Thymus (tissue), 11 donors: ENCODE results near the gene RBFOX2. TPM values are rescaled to one million over a fixed set of nuclear protein-coding genes. Genes with fewer than 3 reads are reported as not detected.

Source experiments
- DNase-seq, 9 donors: peaks; one replicate each; pipeline ENCODE4 v3.0.0-alpha.2; 2013; ENCODE audit warnings: low spot score in 9 of 9, low read depth in 6 of 9, missing footprints in 1 of 9
- H3K27ac ChIP-seq, 2 donors: one replicate each; pipeline ENCODE4 v1.5.1; 2013; ENCODE audit warnings: control low read depth in 1 of 2, low read depth in 1 of 2, low read length in 1 of 2, mild to moderate bottlenecking in 1 of 2, moderate library complexity in 1 of 2
- H3K27me3 ChIP-seq, 2 donors: one replicate each; pipeline ENCODE4 v1.5.1; 2013; ENCODE audit warnings: low read length in 1 of 2; ENCODE audit not compliant: control insufficient read depth in 2 of 2, insufficient read depth in 1 of 2
- H3K36me3 ChIP-seq, 2 donors: one replicate each; pipeline ENCODE4 v1.5.1; 2013; ENCODE audit warnings: low read length in 1 of 2, mild to moderate bottlenecking in 1 of 2, moderate library complexity in 1 of 2; ENCODE audit not compliant: control insufficient read depth in 2 of 2, insufficient read depth in 2 of 2
- H3K4me1 ChIP-seq, 2 donors: one replicate each; pipeline ENCODE4 v1.5.1; 2013; ENCODE audit warnings: low read length in 2 of 2; ENCODE audit not compliant: control insufficient read depth in 2 of 2, insufficient read depth in 2 of 2
- H3K4me3 ChIP-seq, 2 donors: one replicate each; pipeline ENCODE4 v1.5.1; 2013; ENCODE audit warnings: low read length in 2 of 2, control low read depth in 1 of 2, mild to moderate bottlenecking in 1 of 2
- H3K9me3 ChIP-seq, 2 donors: one replicate each; pipeline ENCODE4 v1.5.1; 2013; ENCODE audit warnings: low read length in 1 of 2, mild to moderate bottlenecking in 1 of 2; ENCODE audit not compliant: control insufficient read depth in 2 of 2, insufficient read depth in 1 of 2
- WGBS: extraction: QIAGEN DNeasy Blood & Tissue Kit; methylation state at CpG from one replicate; pipeline ENCODE4 v1.1.7; 2013; 5-methylcytosine and 5-hydroxymethylcytosine counted together
- polyA plus RNA-seq: library from polyadenylated mRNA; stranded (reverse); fragments of 200-250 nt; gene quantifications from one replicate; pipeline ENCODE4 v1.2.3, GENCODE V29; 2013
- total RNA-seq: library from RNA; stranded (reverse); fragments of 120-200 nt; gene quantifications from one replicate; pipeline ENCODE4 v1.2.4, GENCODE V29; 2013
- donor health status: healthy.

The RBFOX2 gene
- total and polyA plus RNA-seq, 2 donors: 10.2 to 14.9 TPM

DNA sequence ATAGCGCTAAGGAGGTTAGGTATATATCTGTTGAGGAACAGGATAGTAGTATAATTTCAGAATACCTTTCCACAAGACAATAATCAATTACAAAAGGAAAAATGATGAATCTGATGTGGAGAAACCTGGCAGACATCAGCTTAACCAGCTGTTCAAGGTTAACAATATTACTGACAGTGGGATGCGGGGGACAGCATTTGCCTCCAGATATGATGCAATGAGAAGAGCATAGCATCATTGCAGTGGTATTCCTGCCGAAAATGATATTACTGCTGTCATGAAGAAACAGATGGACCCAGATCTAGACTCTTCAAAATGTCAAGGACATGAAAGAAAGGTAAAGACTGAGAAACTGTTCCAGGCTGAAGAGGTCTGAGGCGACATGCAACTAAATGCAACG is 49.7 kb downstream of the RBFOX2 start:
- no peak overlapping the region for H3K27ac ChIP-seq
- no peaks in the 10 kb centered on the region for H3K36me3 ChIP-seq
- H3K9me3 ChIP-seq: no peaks in the 10 kb centered on the region
- H3K4me3 ChIP-seq: no peak overlapping the region
- H3K27me3 ChIP-seq: no peaks in the 10 kb centered on the region
- no peaks in the 10 kb centered on the region for H3K4me1 ChIP-seq
- 97% methylated on average over 5 of the region's 5 CpGs for WGBS
- no peak for DNase-seq

DNA sequence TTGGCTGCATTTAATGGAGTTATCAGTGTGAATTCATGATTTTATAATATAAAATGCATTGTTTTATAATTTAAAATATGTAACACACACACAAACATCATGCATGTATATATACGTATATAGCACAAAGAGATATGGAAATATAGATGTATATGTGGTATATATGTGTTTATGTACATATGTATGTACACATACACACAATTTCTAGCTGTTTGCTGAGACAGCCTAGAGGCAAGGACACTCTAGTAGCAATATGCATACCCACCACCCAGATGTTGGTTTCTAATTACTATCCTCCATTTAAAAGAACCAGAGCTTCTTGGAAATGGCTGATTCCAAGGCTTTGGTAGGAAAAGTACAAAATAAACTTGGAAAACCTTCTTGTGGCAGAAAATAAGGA is 50.4 kb downstream of the RBFOX2 start:
- H3K4me1 ChIP-seq: no peaks in the 10 kb centered on the region
- H3K4me3 ChIP-seq: no peak overlapping the region
- no peaks in the 10 kb centered on the region for H3K27me3 ChIP-seq
- 97% methylated on average over 1 of the region's 1 CpG for WGBS
- no peaks in the 10 kb centered on the region for H3K36me3 ChIP-seq
- no peak for DNase-seq
- no peaks in the 10 kb centered on the region for H3K9me3 ChIP-seq
- no peak overlapping the region for H3K27ac ChIP-seq

DNA sequence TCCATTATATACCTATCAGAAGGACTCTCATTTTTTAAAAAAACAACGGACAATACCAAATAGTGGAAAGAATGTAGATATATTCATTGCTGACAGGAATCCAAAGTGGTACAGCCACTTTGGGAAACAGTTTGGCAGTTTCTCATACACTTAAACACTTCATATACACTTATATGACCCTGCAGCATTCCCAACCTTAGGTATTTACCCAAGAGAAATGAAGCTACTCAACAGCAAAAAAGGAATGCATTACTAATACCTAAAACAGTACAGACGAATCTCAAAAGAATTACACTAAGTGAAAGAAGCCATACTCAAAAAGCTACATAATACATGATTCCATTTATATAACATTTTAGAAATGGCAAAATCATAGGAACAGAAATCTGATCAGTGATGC is 51.5 kb downstream of the RBFOX2 start:
- H3K9me3 ChIP-seq: no peaks in the 10 kb centered on the region
- DNase-seq: no peak
- no peak overlapping the region for H3K4me3 ChIP-seq
- 94% methylated on average over 2 of the region's 2 CpGs for WGBS
- H3K36me3 ChIP-seq: no peaks in the 10 kb centered on the region
- H3K27me3 ChIP-seq: no peaks in the 10 kb centered on the region
- no peak overlapping the region for H3K27ac ChIP-seq
- no peaks in the 10 kb centered on the region for H3K4me1 ChIP-seq

DNA sequence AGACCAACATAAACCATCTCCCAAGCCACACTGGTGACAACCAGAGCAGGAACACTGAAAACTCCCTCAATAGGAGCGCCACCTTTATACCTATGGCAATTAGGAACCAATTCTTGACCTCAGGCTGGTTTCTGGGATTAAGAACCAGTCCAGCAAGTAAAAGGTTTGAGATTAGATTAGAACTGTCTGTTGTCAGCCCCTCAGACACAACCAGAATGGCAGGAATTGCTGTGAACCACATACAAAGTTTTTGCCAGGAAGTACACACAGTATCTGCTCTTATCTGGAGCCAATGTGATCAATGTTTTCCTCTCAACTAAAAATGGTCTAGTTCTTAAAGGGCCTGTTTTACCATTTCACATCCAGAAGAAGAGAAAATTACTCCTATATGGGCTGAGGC is 55.2 kb downstream of the RBFOX2 start:
- no peaks in the 10 kb centered on the region for H3K9me3 ChIP-seq
- 100% methylated on average over 1 of the region's 1 CpG for WGBS
- H3K4me3 ChIP-seq: no peak overlapping the region
- peaks cover 0 to 3% of the 10 kb centered on the region in 2 donors for H3K4me1 ChIP-seq
- H3K36me3 ChIP-seq: no peaks in the 10 kb centered on the region
- H3K27ac ChIP-seq: peak overlapping the region; percentile 12 to 61
- H3K27me3 ChIP-seq: no peaks in the 10 kb centered on the region
- DNase-seq: no peak

- Histone ChIP-seq H3K4me1 (peaks cover 0 to 3% of the 10 kb centered on the region in 2 donors), H3K4me3 (no peak overlapping the region), H3K27ac (peak overlapping the region in 1 of 2 donors; percentile 59), H3K9me3 (no peaks in the 10 kb centered on the region), H3K27me3 (no peaks in the 10 kb centered on the region), H3K36me3 (no peaks in the 10 kb centered on the region)
- WGBS: 82% methylated on average over 1 of the region's 1 CpG
- DNase-seq: no peak
Observed at GRCh38 chr22:35972559-35972958, 56.1 kb downstream of the RBFOX2 start.

DNA sequence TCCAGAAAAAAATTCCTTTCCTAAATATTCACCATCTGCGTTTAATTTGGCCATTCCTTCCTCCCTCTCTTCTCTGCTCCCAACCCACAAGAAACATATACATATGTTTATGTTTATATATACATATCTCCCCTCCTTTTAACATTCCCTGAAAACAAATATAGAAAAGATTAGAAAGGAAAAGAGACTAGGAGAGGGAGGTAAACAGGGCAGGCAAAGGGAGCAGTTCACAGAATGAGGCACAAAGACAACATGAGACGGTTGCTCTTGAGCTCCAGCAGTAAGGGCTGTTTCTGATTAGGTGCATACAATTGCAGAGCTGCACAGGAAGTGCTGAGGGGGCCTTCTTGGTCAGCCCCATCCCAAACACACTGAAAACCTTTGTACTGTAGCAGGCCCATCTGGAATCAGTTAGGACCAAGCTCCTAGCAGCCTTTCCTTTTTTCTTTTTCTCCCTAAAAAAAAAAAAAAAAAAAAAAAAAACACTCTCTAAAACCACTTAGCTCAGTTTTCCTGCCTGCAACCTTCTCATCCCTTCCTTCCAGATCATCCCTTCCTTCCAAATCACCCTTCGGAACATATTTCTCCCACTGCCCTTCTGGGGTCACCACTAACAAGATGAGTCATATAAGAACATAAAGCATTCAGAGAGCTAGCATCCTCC is 57.0 kb downstream of the RBFOX2 start:
- H3K4me3 ChIP-seq: no peak overlapping the region
- DNase-seq: peak in 2 of 9 donors; percentile 6 to 9
- H3K9me3 ChIP-seq: no peaks in the 10 kb centered on the region
- peak overlapping the region in 1 of 2 donors; percentile 33 for H3K27ac ChIP-seq
- no peaks in the 10 kb centered on the region for H3K36me3 ChIP-seq
- no peaks in the 10 kb centered on the region for H3K27me3 ChIP-seq
- peaks cover 0 to 3% of the 10 kb centered on the region in 2 donors for H3K4me1 ChIP-seq
- 86% methylated on average over 3 of the region's 3 CpGs for WGBS

DNA sequence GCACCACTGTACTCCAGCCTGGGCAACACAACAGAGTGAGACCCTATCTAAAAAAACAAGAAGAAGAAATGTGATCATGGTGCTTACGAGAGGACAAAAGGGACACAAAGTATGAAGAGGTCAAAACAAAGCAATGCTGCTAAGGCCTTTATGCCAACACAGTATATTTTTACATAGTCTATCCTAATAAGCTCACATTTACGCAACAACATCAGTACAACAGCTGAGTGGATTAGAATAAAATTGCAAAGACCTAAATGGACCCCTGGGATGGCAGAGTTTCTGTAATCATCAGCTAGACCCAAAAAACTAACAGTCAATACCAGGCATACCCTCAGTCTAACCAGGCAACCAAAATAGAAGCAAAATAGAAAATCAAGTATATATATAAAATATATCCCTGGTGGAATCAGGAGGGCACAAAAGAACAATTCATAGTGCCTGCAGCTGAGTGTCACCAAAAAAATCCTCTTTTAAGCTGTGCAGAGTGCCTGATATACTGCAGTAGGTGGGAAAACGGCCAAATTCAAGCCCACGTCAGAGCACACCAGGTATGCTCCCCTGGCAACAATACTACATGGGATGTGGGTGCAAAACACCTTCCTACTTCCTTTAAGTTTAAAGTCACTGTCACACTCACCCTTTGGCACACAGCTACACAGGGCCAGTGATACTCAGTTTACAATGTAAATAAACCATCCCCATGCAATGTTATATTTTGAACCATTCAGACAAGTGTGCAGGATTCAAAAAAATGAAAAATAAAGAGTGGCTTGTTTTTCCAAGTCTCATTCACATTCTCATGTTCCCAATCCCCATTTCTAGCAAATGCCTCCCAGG is 57.8 kb downstream of the RBFOX2 start:
- H3K27ac ChIP-seq: peak overlapping the region in 1 of 2 donors; percentile 33

DNA sequence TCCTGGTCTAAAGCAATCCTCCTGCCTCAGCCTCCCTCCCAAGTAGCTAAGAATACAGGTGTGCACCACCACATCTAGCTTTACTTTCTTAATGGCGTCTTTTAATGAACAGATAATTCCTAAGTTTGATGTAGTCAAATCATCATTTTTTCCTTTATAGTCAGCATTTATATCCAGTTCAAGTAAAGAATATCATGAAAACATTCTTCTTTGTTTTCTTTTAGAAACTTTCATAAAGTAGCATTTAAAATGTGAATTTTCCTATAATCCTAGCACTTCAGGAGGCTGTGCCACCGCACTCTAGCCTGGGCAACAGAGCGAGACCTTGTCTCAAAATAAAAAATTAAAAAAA is 61.6 kb downstream of the RBFOX2 start:
- Histone ChIP-seq H3K9me3 (no peaks in the 10 kb centered on the region), H3K4me3 (no peak overlapping the region), H3K4me1 (peaks cover 0 to 3% of the 10 kb centered on the region in 2 donors), H3K36me3 (no peaks in the 10 kb centered on the region), H3K27me3 (no peaks in the 10 kb centered on the region), H3K27ac (no peak overlapping the region)
- WGBS: 99% methylated on average over 3 of the region's 3 CpGs
- DNase-seq: no peak

More for the DNA sequence above, 57.8 kb downstream of the RBFOX2 start:
- H3K9me3 ChIP-seq: no peaks in the 10 kb centered on the region
- no peaks in the 10 kb centered on the region for H3K27me3 ChIP-seq
- no peaks in the 10 kb centered on the region for H3K36me3 ChIP-seq
- H3K4me1 ChIP-seq: peaks cover 0 to 3% of the 10 kb centered on the region in 2 donors
- no peak overlapping the region for H3K4me3 ChIP-seq
- 97% methylated on average over 4 of the region's 4 CpGs for WGBS
- DNase-seq: no peak

DNA sequence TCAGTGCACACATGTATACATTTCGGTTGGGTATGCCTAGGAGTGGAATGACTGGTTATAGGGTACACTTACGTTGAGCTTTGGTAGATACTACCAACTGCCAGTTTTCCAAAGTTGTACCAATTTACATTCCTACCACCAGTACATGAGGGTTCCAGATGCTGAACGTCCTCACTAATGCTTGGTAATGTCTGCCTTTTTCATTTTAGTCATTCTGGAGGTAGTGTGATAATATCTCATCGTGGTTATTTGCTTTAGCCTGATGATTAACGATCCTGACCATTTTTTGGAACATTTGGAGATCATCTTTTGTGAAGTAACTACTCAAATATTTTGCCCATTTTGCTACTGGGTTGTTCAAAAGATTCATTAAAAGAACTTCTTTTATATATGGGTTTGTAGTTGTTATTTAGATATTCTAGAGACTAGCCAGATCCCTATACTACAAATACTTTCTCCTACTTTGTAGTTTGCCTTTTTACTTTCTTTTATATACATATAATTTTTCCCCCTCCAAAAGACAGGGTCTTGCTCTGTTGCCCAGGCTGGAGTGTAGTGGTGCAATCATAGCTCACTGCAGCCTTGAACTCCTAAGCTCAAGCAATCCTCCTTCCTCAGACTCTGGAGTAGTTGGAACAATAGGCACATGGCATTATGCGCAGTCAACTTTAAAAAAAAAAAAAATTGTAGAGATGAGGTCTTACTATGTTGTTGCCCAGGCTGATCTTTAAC is 62.1 kb downstream of the RBFOX2 start:
- H3K4me3 ChIP-seq: no peak overlapping the region
- DNase-seq: no peak
- no peak overlapping the region for H3K27ac ChIP-seq
- 96% methylated on average over 6 of the region's 6 CpGs for WGBS
- H3K4me1 ChIP-seq: peaks cover 0 to 3% of the 10 kb centered on the region in 2 donors
- H3K27me3 ChIP-seq: no peaks in the 10 kb centered on the region
- no peaks in the 10 kb centered on the region for H3K9me3 ChIP-seq
- no peaks in the 10 kb centered on the region for H3K36me3 ChIP-seq
